HCT116 (cell line): ENCODE results near the gene DLX2. TPM values are rescaled to one million over a fixed set of nuclear protein-coding genes. Genes with fewer than 3 reads are reported as not detected.

ENCODE experiments used
- ATAC-seq: fragments of 200-7000 bp; cut with Tn5 transposase; 2 replicates; pipeline ENCODE4 v1.9.1; 2020; ENCODE audit warnings: mild to moderate bottlenecking, moderate library complexity
- BruUV-seq: library from RNA; stranded (reverse); fragments of 400-500 nt; replicated peaks from 2 replicates; lab custom pipeline; 2021; lab: Mats Ljungman, UMichigan
- CTCF ChIA-PET: fragments of 300-600 bp; sonication (Branson Sonifier 250); formaldehyde crosslinking; loops from one replicate; lab custom pipeline; 2021; ENCODE audit warnings: antibody characterized with exemption; lab: Charles Lee
- POLR2A ChIA-PET: fragments of 300-600, 350-600 bp; sonication (Branson Sonifier 250); formaldehyde crosslinking; loops from one replicate; lab custom pipeline; 2021; ENCODE audit warnings: antibody characterized with exemption; lab: Charles Lee
- RAD21 ChIA-PET, 2 experiments: fragments of 300-600 bp; sonication (Branson Sonifier 250); formaldehyde crosslinking; loops; one replicate each; lab custom pipeline; 2023; ENCODE audit warnings: low total read pairs in 2 of 2; ENCODE audit not compliant: uncharacterized antibody in 2 of 2, unreplicated experiment in 2 of 2, low non-redundant PET in 1 of 2; lab: Charles Lee
- DNase-seq: peaks from one replicate; pipeline ENCODE4 v3.0.0-alpha.2; 2010; ENCODE audit warnings: low read depth, low spot score
- H2AFZ ChIP-seq: fragments of 200-600 bp; shearing (Covaris generic), sonication (generic); 2 replicates; pipeline ENCODE4 v1.6.1; 2017; ENCODE audit warnings: low read depth, mixed run types, mixed read lengths, antibody characterized with exemption, low read length; ENCODE audit not compliant: poor library complexity, severe bottlenecking
- H3K27ac ChIP-seq: 2 replicates; pipeline ENCODE4 v1.5.1; 2012; ENCODE audit warnings: low read depth, low read length
- H3K27me3 ChIP-seq: fragments of 200-600 bp; sonication (generic); 2 replicates; pipeline ENCODE4 v1.6.1; 2016; ENCODE audit warnings: mixed run types, low read length, mixed read lengths; ENCODE audit not compliant: insufficient read depth
- H3K36me3 ChIP-seq, 2 experiments: fragments of 200-500 bp in 1 of 2; fragments of 200-600 bp in 1 of 2; sonication (Bioruptor generic) in 1 of 2; sonication (generic) in 1 of 2; 2 replicates each; pipeline versions ENCODE4 v1.5.1 to v1.6.1; 2014 to 2016; ENCODE audit warnings: low read length in 2 of 2, inconsistent platforms in 1 of 2, mixed read lengths in 1 of 2, mixed run types in 1 of 2; ENCODE audit not compliant: insufficient read depth in 2 of 2, control insufficient read depth in 1 of 2
- H3K4me1 ChIP-seq, 2 experiments: fragments of 200-600 bp in 1 of 2; sonication (generic) in 1 of 2; 2 replicates each; pipeline versions ENCODE4 v1.5.1 to v1.6.1; 2012 to 2017; ENCODE audit warnings: low read length in 2 of 2, inconsistent platforms in 1 of 2, mild to moderate bottlenecking in 1 of 2, mixed read lengths in 1 of 2, mixed run types in 1 of 2, moderate library complexity in 1 of 2; ENCODE audit not compliant: insufficient read depth in 2 of 2, control insufficient read depth in 1 of 2
- H3K4me2 ChIP-seq: fragments of 200-600 bp; sonication (generic); 2 replicates; pipeline ENCODE4 v1.6.1; 2017; ENCODE audit warnings: mixed run types, low read length, mixed read lengths
- H3K4me3 ChIP-seq, 2 experiments: fragments of 200-600 bp in 1 of 2; sonication (generic) in 1 of 2; replicated peaks in 1 of 2; 2 replicates each; pipeline ENCODE4 v1.5.1; 2011 to 2016; ENCODE audit warnings: low read length in 2 of 2, control low read depth in 1 of 2, low read depth in 1 of 2, mild to moderate bottlenecking in 1 of 2, mixed read lengths in 1 of 2, mixed run types in 1 of 2
- H3K79me2 ChIP-seq: fragments of 200-600 bp; sonication (generic); 2 replicates; pipeline ENCODE4 v1.6.1; 2017; ENCODE audit warnings: mild to moderate bottlenecking, mixed run types, low read length, moderate library complexity, mixed read lengths; ENCODE audit not compliant: insufficient read depth
- H3K9ac ChIP-seq: fragments of 200-600 bp; sonication (generic); 2 replicates; pipeline ENCODE4 v1.6.1; 2016; ENCODE audit warnings: low read length, mixed read lengths
- H3K9me2 ChIP-seq: fragments of 200-600 bp; sonication (generic), shearing (Covaris generic); 2 replicates; pipeline ENCODE4 v1.6.1; 2017; ENCODE audit warnings: mixed run types, mild to moderate bottlenecking, moderate library complexity; ENCODE audit not compliant: insufficient read depth
- H3K9me3 ChIP-seq, 2 experiments: fragments of 200-500 bp in 1 of 2; fragments of 200-600 bp in 1 of 2; sonication (Bioruptor generic) in 1 of 2; sonication (generic) in 1 of 2; 2 replicates each; pipeline ENCODE4 v1.6.1; 2014 to 2017; ENCODE audit warnings: low read length in 2 of 2, mixed read lengths in 2 of 2, inconsistent platforms in 1 of 2, low read depth in 1 of 2, mild to moderate bottlenecking in 1 of 2, mixed run types in 1 of 2, moderate library complexity in 1 of 2; ENCODE audit not compliant: control insufficient read depth in 1 of 2, insufficient read depth in 1 of 2
- H4K20me1 ChIP-seq: fragments of 200-600 bp; sonication (generic), shearing (Covaris generic); 2 replicates; pipeline ENCODE4 v1.6.1; 2017; ENCODE audit warnings: mixed run types, mild to moderate bottlenecking, moderate library complexity; ENCODE audit not compliant: insufficient read depth
- CBX3 ChIP-seq: IDR thresholded peaks from 2 replicates; pipeline ENCODE4 v1.6.1; 2012; ENCODE audit warnings: low read depth
- EZH2phosphoT487 ChIP-seq: fragments of 200-600 bp; IDR thresholded peaks from 2 replicates; pipeline ENCODE4 v1.6.1; 2018; ENCODE audit warnings: antibody characterized with exemption, borderline replicate concordance
- POLR2A ChIP-seq: IDR thresholded peaks from 2 replicates; pipeline ENCODE4 v1.7.0; 2011; ENCODE audit warnings: borderline replicate concordance; ENCODE audit not compliant: insufficient read depth, insufficient read length; ENCODE audit errors: extremely low read depth
- SP1 ChIP-seq: IDR thresholded peaks from 2 replicates; pipeline ENCODE4 v1.6.1; 2012; ENCODE audit warnings: low read depth
- intact Hi-C: fragments of 100-400 bp; cut with micrococcal nuclease; formaldehyde crosslinking; loops from 2 replicates; pipeline ENCODE4 v1.10.0; 2022
- total RNA-seq: library from RNA; stranded (reverse); gene quantifications from one replicate; pipeline ENCODE4 v1.2.1, GENCODE V29; 2021; ENCODE audit not compliant: unreplicated experiment
- TF ChIP-seq, protein P1 (sequence below): IDR thresholded peaks from 2 replicates; pipeline ENCODE4 v1.6.1; 2012; ENCODE audit warnings: low read depth

Gene DLX2
- total RNA-seq, 1 experiment from 2014 or later = 3.7 TPM

DNA sequence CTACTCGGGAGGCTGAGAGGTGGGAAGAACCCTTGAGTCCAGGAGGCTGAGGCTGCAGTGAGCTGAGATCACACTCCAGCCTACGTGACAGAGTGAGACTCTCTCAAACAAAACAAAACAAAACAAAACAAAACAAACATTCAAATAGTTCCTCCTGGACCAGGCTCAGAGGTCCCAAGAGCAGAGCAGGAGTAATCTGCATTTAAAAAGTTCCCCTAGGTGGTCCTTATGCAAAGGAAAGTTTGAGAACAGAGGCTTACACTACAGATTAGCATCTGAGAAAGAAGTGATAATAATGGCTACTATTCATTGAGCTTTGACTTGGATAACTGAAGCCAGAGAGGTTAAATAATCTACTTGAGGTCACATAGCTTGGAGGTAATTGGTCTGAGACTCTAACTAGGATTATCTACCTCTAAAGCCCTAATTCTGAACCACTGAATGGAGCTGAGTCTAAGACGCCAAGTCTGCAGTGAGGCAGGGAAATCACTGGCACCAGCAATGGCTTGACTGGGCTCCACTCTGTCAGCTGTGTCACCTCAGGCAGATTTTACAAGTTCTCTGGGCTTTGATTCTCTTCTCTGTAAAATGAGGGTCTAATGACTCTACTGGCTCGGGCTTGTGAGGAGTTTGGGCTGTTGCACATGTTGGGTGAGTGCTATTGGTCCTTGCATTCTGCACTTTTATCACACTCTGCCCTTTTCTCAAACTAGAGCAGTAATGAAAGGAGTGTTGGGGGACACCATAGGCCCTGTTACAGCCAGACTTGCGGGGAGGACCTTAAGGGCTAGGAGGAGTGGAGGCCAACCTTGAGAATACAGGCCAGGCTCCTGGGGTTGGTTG lies 29.2 kb upstream of the DLX2 start:
- POLR2A ChIA-PET = no interaction called here
- H3K4me2 ChIP-seq = no peak overlapping the region

More for the DNA sequence above, 29.2 kb upstream of the DLX2 start:
- no TSS peak for BruUV-seq
- no peaks in the 10 kb centered on the region for H3K9me3 ChIP-seq
- ChIA-PET RAD21 (no interaction called here), CTCF (no interaction called here)
- H3K9ac ChIP-seq = no peak overlapping the region
- no peaks in the 10 kb centered on the region for H4K20me1 ChIP-seq
- H3K27ac ChIP-seq = no peak overlapping the region
- TF ChIP-seq SP1 (no peak), CBX3 (no peak), POLR2A (no peak), EZH2phosphoT487 (no peak)
- TF ChIP-seq, protein P1, sequence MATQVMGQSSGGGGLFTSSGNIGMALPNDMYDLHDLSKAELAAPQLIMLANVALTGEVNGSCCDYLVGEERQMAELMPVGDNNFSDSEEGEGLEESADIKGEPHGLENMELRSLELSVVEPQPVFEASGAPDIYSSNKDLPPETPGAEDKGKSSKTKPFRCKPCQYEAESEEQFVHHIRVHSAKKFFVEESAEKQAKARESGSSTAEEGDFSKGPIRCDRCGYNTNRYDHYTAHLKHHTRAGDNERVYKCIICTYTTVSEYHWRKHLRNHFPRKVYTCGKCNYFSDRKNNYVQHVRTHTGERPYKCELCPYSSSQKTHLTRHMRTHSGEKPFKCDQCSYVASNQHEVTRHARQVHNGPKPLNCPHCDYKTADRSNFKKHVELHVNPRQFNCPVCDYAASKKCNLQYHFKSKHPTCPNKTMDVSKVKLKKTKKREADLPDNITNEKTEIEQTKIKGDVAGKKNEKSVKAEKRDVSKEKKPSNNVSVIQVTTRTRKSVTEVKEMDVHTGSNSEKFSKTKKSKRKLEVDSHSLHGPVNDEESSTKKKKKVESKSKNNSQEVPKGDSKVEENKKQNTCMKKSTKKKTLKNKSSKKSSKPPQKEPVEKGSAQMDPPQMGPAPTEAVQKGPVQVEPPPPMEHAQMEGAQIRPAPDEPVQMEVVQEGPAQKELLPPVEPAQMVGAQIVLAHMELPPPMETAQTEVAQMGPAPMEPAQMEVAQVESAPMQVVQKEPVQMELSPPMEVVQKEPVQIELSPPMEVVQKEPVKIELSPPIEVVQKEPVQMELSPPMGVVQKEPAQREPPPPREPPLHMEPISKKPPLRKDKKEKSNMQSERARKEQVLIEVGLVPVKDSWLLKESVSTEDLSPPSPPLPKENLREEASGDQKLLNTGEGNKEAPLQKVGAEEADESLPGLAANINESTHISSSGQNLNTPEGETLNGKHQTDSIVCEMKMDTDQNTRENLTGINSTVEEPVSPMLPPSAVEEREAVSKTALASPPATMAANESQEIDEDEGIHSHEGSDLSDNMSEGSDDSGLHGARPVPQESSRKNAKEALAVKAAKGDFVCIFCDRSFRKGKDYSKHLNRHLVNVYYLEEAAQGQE = no peak
- no peak overlapping the region for H2AFZ ChIP-seq
- H3K9me2 ChIP-seq = no peaks in the 10 kb centered on the region
- no peaks in the 10 kb centered on the region for H3K79me2 ChIP-seq
- no peaks in the 10 kb centered on the region for H3K36me3 ChIP-seq
- no peak for ATAC-seq
- intact Hi-C loops = no loop called here
- no peak overlapping the region for H3K4me3 ChIP-seq
- no peak for DNase-seq
- H3K4me1 ChIP-seq = no peaks in the 10 kb centered on the region
- no peaks in the 10 kb centered on the region for H3K27me3 ChIP-seq
